HepG2 (cell line): ENCODE measurements around the gene ITIH3. TPM values are rescaled to one million over a fixed set of nuclear protein-coding genes. Genes with fewer than 3 reads are reported as not detected.

Source experiments
- CENPT ChIP-seq: sonication (generic); formaldehyde crosslinking; IDR thresholded peaks from 2 replicates; pipeline ENCODE4 v1.8.0; 2022; ENCODE audit warnings: low read depth, mild to moderate bottlenecking, moderate library complexity, missing genetic modification reagents
- EP300 ChIP-seq, 3 experiments: sonication (generic) in 1 of 3; formaldehyde crosslinking in 1 of 3; IDR thresholded peaks; 2 replicates each; pipeline versions ENCODE4 v1.5.1 to v1.6.1; 2011 to 2020; ENCODE audit warnings: low read depth in 2 of 3, low read length in 2 of 3, borderline replicate concordance in 1 of 3, improper control_type of control experiment in 1 of 3, mild to moderate bottlenecking in 1 of 3, missing genetic modification reagents in 1 of 3, moderate library complexity in 1 of 3
- HIVEP1 ChIP-seq: sonication (generic); formaldehyde crosslinking; IDR thresholded peaks from 2 replicates; pipeline ENCODE4 v1.4.0; 2020; ENCODE audit warnings: mild to moderate bottlenecking, missing genetic modification reagents
- HNF4A ChIP-seq: sonication (generic); formaldehyde crosslinking; IDR thresholded peaks from 2 replicates; pipeline ENCODE4 v1.4.0; 2020; ENCODE audit warnings: missing genetic modification reagents
- HNRNPH1 ChIP-seq: fragments of 200-400 bp; formaldehyde crosslinking; optimal IDR thresholded peaks from 2 replicates; pipeline ENCODE3; 2017; ENCODE audit warnings: mild to moderate bottlenecking, low read depth, low read length
- KMT2A ChIP-seq: sonication (generic); formaldehyde crosslinking; IDR thresholded peaks from 2 replicates; pipeline ENCODE4 v1.4.0; 2020; ENCODE audit warnings: missing genetic modification reagents
- MAF1 ChIP-seq: sonication (generic); formaldehyde crosslinking; IDR thresholded peaks from 2 replicates; pipeline ENCODE4 v1.5.0; 2020; ENCODE audit warnings: missing genetic modification reagents, borderline replicate concordance
- MZF1 ChIP-seq: sonication (generic); formaldehyde crosslinking; IDR thresholded peaks from 2 replicates; pipeline ENCODE4 v1.8.1; 2023; ENCODE audit warnings: mild to moderate bottlenecking, missing genetic modification reagents, borderline replicate concordance
- NCOA5 ChIP-seq: sonication (generic); formaldehyde crosslinking; IDR thresholded peaks from 2 replicates; pipeline ENCODE4 v1.4.0; 2020; ENCODE audit warnings: missing genetic modification reagents
- SAFB2 ChIP-seq: sonication (generic); formaldehyde crosslinking; IDR thresholded peaks from 2 replicates; pipeline ENCODE4 v1.5.1; 2020; ENCODE audit warnings: missing genetic modification reagents, low read depth, mild to moderate bottlenecking, borderline replicate concordance
- SALL1 ChIP-seq: sonication (generic); formaldehyde crosslinking; IDR thresholded peaks from 2 replicates; pipeline ENCODE4 v1.8.0; 2022; ENCODE audit warnings: mild to moderate bottlenecking, missing genetic modification reagents
- TARDBP ChIP-seq: sonication (generic); formaldehyde crosslinking; IDR thresholded peaks from 2 replicates; pipeline ENCODE4 v1.8.0; 2022; ENCODE audit warnings: mild to moderate bottlenecking, missing genetic modification reagents
- ZMYM2 ChIP-seq: sonication (generic); formaldehyde crosslinking; IDR thresholded peaks from 2 replicates; pipeline ENCODE4 v1.8.0; 2022; ENCODE audit warnings: mild to moderate bottlenecking, missing genetic modification reagents
- ZNF451 ChIP-seq: sonication (generic); formaldehyde crosslinking; IDR thresholded peaks from 2 replicates; pipeline ENCODE4 v1.5.0; 2020; ENCODE audit warnings: mild to moderate bottlenecking, missing genetic modification reagents
- ZNF496 ChIP-seq: sonication (generic); formaldehyde crosslinking; IDR thresholded peaks from 2 replicates; pipeline ENCODE4 v1.8.1; 2023; ENCODE audit warnings: mild to moderate bottlenecking, moderate library complexity, missing genetic modification reagents; ENCODE audit not compliant: insufficient replicate concordance
- polyA plus RNA-seq, 8 experiments: library from polyadenylated mRNA; depleted of rRNA in 3 of 8; stranded (reverse) in 7 of 8; unstranded in 1 of 8; fragments of >200 nt; fragmentation: Illumina TruSeq in 4 of 8; extraction: Trizol in 4 of 8; gene quantifications; 2 replicates each; pipeline versions ENCODE4 v1.2.1 to v1.2.3, GENCODE V29; 2011 to 2016; ENCODE audit warnings: low read depth in 4 of 8, missing spikeins in 1 of 8, mixed read lengths in 1 of 8; ENCODE audit not compliant: insufficient read depth in 1 of 8
- total RNA-seq, 5 experiments: library from RNA; depleted of rRNA; stranded (reverse); fragments of >200 nt; fragmentation: Illumina TruSeq; extraction: Trizol; gene quantifications; 2 replicates each; pipeline ENCODE4 v1.2.3, GENCODE V29; 2016; ENCODE audit warnings: low read depth in 1 of 5
- TF ChIP-seq, protein P1 (sequence below), 2 experiments: sonication (generic) in 1 of 2; formaldehyde crosslinking in 1 of 2; IDR thresholded peaks; 2 replicates each; pipeline versions ENCODE4 v1.4.0 to v1.6.1; 2018 to 2020; ENCODE audit warnings: missing genetic modification reagents in 2 of 2, borderline replicate concordance in 1 of 2, low read depth in 1 of 2, mild to moderate bottlenecking in 1 of 2, missing biosample characterization in 1 of 2
- TF ChIP-seq, protein P2 (sequence below): sonication (generic); formaldehyde crosslinking; IDR thresholded peaks from 2 replicates; pipeline ENCODE4 v1.5.0; 2020; ENCODE audit warnings: missing genetic modification reagents
- TF ChIP-seq, protein P3 (sequence below): sonication (generic); formaldehyde crosslinking; IDR thresholded peaks from 2 replicates; pipeline ENCODE4 v1.4.0; 2020; ENCODE audit warnings: missing genetic modification reagents, borderline replicate concordance
- TF ChIP-seq, protein P4 (sequence below): sonication (generic); formaldehyde crosslinking; IDR thresholded peaks from 2 replicates; pipeline ENCODE4 v1.4.0; 2020; ENCODE audit warnings: mild to moderate bottlenecking, missing genetic modification reagents
- TF ChIP-seq, protein P5 (sequence below): sonication (generic); formaldehyde crosslinking; IDR thresholded peaks from 2 replicates; pipeline ENCODE4 v1.4.0; 2020; ENCODE audit warnings: mild to moderate bottlenecking, low read depth, missing genetic modification reagents

The ITIH3 gene
- total and polyA plus RNA-seq, 2 of the 13 experiments (the other 11 are each of a cell fraction or from before 2014, with no cell fraction given), result 105 to 632 TPM

DNA sequence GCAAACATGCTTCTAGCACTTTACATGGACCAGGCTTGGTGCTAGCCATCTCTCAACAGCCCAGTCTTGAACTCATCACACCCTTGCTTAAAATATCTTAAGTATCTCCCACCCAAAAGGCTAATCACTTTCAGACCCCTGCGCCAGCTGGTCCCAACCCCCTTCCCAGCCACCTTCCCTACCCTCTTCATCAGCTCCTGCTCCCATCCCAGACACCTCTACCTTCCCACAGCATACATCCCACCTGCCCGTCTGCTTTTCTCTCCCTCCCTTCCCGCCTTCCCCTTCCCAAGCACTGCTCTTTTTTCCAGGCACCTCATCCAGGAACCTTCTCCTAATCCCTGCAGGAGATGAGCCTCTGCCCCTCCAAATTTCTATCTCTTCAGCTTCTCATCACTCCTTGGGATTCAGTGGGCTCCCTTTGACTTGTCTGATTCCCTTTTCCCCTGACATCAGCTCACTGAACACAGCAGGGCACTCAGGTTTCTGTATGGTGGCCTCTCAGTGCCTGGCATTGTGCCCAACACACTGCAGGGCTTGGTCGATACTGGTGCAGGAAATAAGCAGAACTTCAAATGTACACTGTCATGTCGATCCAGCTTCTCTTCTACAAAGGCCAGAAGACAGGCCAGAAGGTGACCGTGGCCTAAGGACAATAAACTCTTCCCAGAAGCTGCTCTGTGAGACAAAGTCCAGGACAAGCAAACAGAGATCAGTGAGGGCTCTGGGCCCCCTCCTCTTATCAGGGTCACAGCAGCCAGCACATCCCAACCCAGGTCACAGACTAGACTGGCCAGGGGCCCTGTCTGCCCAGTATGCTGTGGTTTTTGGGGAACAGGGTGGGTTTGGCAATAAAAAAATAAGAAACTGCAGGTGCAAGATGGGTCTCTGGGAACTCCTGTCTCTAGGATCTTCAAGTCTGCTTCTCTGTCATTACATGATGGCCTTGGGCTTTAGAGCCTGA, 19.4 kb upstream of the ITIH3 start (continued):
- no peak for TF ChIP-seq HNRNPH1
- peak; percentile 76; the same call in 1 of the 2 replicates for TF ChIP-seq HIVEP1 (CRISPR knock-in tag)
- TF ChIP-seq, protein P1, sequence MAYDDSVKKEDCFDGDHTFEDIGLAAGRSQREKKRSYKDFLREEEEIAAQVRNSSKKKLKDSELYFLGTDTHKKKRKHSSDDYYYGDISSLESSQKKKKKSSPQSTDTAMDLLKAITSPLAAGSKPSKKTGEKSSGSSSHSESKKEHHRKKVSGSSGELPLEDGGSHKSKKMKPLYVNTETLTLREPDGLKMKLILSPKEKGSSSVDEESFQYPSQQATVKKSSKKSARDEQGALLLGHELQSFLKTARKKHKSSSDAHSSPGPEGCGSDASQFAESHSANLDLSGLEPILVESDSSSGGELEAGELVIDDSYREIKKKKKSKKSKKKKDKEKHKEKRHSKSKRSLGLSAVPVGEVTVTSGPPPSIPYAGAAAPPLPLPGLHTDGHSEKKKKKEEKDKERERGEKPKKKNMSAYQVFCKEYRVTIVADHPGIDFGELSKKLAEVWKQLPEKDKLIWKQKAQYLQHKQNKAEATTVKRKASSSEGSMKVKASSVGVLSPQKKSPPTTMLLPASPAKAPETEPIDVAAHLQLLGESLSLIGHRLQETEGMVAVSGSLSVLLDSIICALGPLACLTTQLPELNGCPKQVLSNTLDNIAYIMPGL (CRISPR knock-in tag; IDR thresholded peaks at IDR 0.05; ENCODE audit: borderline replicate concordance in 1 of 2, low read depth in 1 of 2), result no peak; a peak in 2 of 4 replicates
- no peak for TF ChIP-seq NCOA5 (CRISPR knock-in tag)
- TF ChIP-seq, protein P2, sequence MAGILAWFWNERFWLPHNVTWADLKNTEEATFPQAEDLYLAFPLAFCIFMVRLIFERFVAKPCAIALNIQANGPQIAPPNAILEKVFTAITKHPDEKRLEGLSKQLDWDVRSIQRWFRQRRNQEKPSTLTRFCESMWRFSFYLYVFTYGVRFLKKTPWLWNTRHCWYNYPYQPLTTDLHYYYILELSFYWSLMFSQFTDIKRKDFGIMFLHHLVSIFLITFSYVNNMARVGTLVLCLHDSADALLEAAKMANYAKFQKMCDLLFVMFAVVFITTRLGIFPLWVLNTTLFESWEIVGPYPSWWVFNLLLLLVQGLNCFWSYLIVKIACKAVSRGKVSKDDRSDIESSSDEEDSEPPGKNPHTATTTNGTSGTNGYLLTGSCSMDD (CRISPR knock-in tag), result no peak
- TF ChIP-seq, protein P3, sequence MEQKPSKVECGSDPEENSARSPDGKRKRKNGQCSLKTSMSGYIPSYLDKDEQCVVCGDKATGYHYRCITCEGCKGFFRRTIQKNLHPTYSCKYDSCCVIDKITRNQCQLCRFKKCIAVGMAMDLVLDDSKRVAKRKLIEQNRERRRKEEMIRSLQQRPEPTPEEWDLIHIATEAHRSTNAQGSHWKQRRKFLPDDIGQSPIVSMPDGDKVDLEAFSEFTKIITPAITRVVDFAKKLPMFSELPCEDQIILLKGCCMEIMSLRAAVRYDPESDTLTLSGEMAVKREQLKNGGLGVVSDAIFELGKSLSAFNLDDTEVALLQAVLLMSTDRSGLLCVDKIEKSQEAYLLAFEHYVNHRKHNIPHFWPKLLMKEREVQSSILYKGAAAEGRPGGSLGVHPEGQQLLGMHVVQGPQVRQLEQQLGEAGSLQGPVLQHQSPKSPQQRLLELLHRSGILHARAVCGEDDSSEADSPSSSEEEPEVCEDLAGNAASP (CRISPR knock-in tag), result peak; percentile 98
- TF ChIP-seq, protein P4, sequence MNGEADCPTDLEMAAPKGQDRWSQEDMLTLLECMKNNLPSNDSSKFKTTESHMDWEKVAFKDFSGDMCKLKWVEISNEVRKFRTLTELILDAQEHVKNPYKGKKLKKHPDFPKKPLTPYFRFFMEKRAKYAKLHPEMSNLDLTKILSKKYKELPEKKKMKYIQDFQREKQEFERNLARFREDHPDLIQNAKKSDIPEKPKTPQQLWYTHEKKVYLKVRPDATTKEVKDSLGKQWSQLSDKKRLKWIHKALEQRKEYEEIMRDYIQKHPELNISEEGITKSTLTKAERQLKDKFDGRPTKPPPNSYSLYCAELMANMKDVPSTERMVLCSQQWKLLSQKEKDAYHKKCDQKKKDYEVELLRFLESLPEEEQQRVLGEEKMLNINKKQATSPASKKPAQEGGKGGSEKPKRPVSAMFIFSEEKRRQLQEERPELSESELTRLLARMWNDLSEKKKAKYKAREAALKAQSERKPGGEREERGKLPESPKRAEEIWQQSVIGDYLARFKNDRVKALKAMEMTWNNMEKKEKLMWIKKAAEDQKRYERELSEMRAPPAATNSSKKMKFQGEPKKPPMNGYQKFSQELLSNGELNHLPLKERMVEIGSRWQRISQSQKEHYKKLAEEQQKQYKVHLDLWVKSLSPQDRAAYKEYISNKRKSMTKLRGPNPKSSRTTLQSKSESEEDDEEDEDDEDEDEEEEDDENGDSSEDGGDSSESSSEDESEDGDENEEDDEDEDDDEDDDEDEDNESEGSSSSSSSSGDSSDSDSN (CRISPR knock-in tag), result peak; percentile 41; the same call in 1 of the 2 replicates
- TF ChIP-seq MZF1 (CRISPR knock-in tag), result no peak
- no peak for TF ChIP-seq KMT2A (CRISPR knock-in tag)
- TF ChIP-seq SAFB2 (CRISPR knock-in tag), result peak; percentile 25
- peak; percentile 100 for TF ChIP-seq HNF4A (CRISPR knock-in tag)
- TF ChIP-seq ZNF451 (CRISPR knock-in tag), result 0 out of 2 replicates have a peak, but pooled peaks have one; percentile 41
- TF ChIP-seq MAF1 (CRISPR knock-in tag), result no peak
- TF ChIP-seq TARDBP (CRISPR knock-in tag), result peak; percentile 94
- no peak for TF ChIP-seq ZNF496
- no peak for TF ChIP-seq CENPT (CRISPR knock-in tag)
- TF ChIP-seq ZMYM2 (CRISPR knock-in tag), result no peak
- TF ChIP-seq SALL1, result peak; percentile 94
- TF ChIP-seq EP300 (IDR thresholded peaks at IDR 0.05; ENCODE audit: low read depth in 2 of 2, low read length in 2 of 2), result peak; percentile 61 to 92; a peak in 3 of 4 replicates
- peak; percentile 86 for TF ChIP-seq EP300 (CRISPR knock-in tag; IDR thresholded peaks at IDR 0.05; ENCODE audit: borderline replicate concordance)
- TF ChIP-seq, protein P5, sequence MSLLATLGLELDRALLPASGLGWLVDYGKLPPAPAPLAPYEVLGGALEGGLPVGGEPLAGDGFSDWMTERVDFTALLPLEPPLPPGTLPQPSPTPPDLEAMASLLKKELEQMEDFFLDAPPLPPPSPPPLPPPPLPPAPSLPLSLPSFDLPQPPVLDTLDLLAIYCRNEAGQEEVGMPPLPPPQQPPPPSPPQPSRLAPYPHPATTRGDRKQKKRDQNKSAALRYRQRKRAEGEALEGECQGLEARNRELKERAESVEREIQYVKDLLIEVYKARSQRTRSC (CRISPR knock-in tag), result no peak
